Dendritic cell treated with granulocyte-macrophage colony-stimulating factor and Interleukin-4, amounts not matched to agents 40 ng/mL and 50 ng/mL, for 4 days (primary cell): Measurements from ENCODE around the gene ZNF276.

ENCODE experiments used
- H3K27ac Mint-ChIP-seq: one replicate; pipeline ENCODE4 v1.8.0; 2022; ENCODE audit warnings: mild to moderate bottlenecking, mixed read lengths
- H3K27me3 Mint-ChIP-seq: one replicate; pipeline ENCODE4 v1.8.0; 2022; ENCODE audit warnings: mild to moderate bottlenecking, mixed read lengths
- H3K36me3 Mint-ChIP-seq: one replicate; pipeline ENCODE4 v1.8.0; 2022; ENCODE audit warnings: low read depth, mixed read lengths
- H3K4me1 Mint-ChIP-seq: one replicate; pipeline ENCODE4 v1.8.0; 2022; ENCODE audit warnings: low read depth, mixed read lengths
- H3K4me3 Mint-ChIP-seq: one replicate; pipeline ENCODE4 v1.8.0; 2022; ENCODE audit warnings: mild to moderate bottlenecking, moderate library complexity, mixed read lengths
- H3K9me3 Mint-ChIP-seq: one replicate; pipeline ENCODE4 v1.8.0; 2022; ENCODE audit warnings: mixed read lengths
- intact Hi-C: fragments of 100-400 bp; cut with micrococcal nuclease; formaldehyde crosslinking; loops from one replicate; pipeline ENCODE4 v1.15.0; 2022

The ZNF276 gene

DNA sequence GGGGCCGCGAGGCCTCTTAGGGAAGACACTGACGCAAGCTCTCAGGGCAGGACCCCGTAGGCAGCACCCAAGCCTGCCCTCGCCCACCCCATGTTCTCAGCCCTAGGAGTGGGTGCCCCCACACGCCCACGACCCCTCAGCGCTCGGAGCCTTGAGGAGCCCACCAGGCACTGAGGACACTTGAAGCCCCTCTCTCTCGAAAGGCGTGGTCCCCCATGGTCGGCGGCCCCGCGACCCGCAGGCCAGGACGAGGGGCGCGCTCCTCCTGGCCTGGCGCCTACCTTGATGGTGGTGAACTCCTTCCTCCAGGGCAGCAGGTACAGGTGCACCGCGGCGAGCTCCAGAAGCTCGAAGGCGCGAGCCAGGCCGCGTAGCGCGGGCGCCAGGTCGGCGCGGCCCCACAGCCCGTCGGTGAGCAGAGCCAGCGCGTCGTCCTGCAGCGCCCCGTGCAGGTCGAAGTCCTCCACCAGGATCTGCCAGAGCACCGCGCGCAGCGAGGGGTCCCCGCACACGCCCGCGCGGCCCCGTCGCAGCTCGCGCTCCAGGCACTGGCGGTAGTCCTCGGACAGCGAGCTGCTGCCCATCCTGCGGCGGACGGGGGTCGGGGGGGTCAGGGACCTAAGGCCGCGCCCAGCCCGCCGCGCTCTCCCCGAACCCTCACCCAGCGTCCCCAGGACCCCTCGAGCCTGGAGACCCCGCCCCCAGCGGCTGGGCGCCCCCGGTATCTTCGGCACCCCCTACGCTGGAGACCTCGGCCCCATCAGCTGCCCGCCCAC, 20.5 kb upstream of the ZNF276 start:
- Mint-ChIP-seq H3K9me3 (no peaks in the 10 kb centered on the region), H3K27me3 (peaks cover 17% of the 10 kb centered on the region), H3K4me1 (peaks cover 28% of the 10 kb centered on the region), H3K4me3 (peak overlapping the region; percentile 78), H3K27ac (peak overlapping the region; percentile 73), H3K36me3 (peaks cover 33% of the 10 kb centered on the region)
- intact Hi-C loops: loop anchor here (1.0 to 2.0 kb wide), 2 partner anchors 92 to 160 kb away; no protein-coding TSS in a partner anchor

DNA sequence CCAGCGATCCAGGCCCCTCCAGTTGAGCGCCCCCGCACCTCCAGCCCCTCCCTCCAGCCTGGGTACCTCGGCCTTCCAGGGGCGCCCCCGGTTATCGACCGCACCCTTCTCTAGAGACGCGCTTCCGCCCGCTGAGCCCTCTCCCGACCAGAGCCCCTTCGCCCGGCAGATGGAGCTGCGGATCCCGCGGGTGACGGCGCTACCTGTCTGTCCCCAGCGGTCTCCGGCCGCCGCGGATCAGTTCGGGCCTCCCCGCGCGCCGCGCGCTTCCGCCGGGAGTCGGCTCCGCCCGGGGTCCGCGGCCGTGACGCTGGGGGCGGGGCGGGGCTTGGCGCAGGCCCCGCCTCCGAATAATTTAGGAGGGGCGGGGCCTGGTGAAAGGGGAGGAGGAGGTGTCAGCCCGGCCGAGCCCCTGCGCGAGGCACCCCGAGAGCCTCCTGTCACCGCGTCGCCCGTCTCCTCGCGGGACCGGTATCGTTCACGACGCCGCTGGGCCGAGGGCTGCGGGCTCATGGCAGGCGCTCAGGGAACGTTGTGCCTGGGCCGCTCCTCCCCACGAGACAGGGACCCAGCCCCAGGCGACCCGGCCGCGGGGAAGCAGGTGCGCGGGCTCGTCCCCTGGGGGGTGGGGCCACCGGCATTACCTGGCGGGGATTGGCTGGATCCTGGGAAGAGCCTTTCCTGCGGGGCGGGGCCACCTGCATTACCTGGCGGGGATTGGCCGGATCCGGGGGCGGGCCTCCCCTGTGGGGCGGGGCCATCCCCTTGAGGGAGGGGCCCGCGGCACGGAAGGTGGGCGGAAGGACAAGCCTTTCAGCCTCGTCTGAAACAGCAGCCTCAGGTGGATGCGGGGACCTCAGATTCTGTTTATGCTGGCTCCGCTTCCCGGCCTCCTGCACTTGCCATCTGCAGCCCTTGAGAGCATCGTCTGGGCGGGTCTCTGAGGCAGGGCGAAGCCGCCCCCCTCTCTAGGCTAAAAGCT, 19.6 kb upstream of the ZNF276 start, which contains the start of gene SPATA2L:
Gene SPATA2L (minus strand): TSS at position 281 of the 982 bp plus-strand sequence. CDS start 473 bp downstream, outside the sequence.
- peaks cover 18% of the 10 kb centered on the region for H3K27me3 Mint-ChIP-seq
- H3K9me3 Mint-ChIP-seq: no peaks in the 10 kb centered on the region
- H3K27ac Mint-ChIP-seq: peak within 1 kb of the TSS; percentile 73
- peak within 1 kb of the TSS; percentile 78 for H3K4me3 Mint-ChIP-seq
- H3K4me1 Mint-ChIP-seq: peaks cover 29% of the 10 kb centered on the region
- intact Hi-C loops: loop anchor here (2.0 kb wide), 1 partner anchor 159 kb away; no protein-coding TSS in a partner anchor
- H3K36me3 Mint-ChIP-seq: peaks cover 27% of the 10 kb centered on the region

DNA sequence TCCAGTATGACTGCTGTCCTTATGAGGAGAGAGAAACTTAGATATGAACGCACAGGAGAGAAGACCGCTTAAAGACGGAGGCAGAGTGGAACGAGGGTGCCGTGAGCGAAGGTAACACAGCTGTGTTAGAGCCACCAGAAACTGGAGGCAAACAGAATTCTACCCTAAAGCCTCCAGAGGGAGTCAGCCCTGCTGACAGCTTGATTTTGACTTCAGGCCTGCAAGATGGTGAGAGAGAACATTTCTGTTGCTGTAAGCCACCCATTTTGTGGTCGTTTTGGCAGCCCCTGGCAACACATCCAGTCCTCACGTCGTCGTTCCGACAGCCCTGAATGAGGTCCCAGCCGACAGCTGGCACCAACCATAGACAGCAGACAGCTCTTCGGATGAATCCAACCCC, 17.1 kb upstream of the ZNF276 start:
- Mint-ChIP-seq H3K36me3 (peaks cover 30% of the 10 kb centered on the region), H3K27ac (no peak overlapping the region), H3K4me1 (peaks cover 35% of the 10 kb centered on the region), H3K4me3 (no peak overlapping the region), H3K9me3 (no peaks in the 10 kb centered on the region), H3K27me3 (peaks cover 18% of the 10 kb centered on the region)
- intact Hi-C loops: no loop called here

DNA sequence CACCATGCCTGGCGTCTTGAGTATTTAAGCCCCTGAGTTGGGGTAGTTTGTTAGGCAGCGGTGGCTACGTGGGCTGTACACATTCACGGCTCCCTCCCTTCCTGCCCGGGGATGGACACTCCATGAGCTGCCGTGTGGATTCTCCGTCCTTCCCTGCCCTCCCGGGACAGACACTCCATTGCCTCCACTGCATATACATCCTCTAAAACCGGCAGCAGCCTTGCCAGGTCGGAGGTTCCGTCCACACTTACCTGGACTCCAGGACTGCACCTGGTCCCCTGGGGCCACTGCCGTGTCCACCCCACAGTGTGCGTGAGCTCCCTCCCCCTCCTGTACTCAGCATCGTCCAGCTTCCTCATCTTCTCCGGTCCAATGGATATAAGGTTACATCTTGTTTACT, 16.3 kb upstream of the ZNF276 start:
- no peaks in the 10 kb centered on the region for H3K9me3 Mint-ChIP-seq
- peaks cover 36% of the 10 kb centered on the region for H3K36me3 Mint-ChIP-seq
- H3K4me3 Mint-ChIP-seq: no peak overlapping the region
- no peak overlapping the region for H3K27ac Mint-ChIP-seq
- H3K27me3 Mint-ChIP-seq: peaks cover 18% of the 10 kb centered on the region
- H3K4me1 Mint-ChIP-seq: peaks cover 38% of the 10 kb centered on the region
- intact Hi-C loops: no loop called here

- intact Hi-C loops: loop anchor here (1.0 kb wide), 1 partner anchor 87 kb away; no protein-coding TSS in a partner anchor
Measured at GRCh38 chr16:89706518-89707260, 14.6 kb upstream of the ZNF276 start.

DNA sequence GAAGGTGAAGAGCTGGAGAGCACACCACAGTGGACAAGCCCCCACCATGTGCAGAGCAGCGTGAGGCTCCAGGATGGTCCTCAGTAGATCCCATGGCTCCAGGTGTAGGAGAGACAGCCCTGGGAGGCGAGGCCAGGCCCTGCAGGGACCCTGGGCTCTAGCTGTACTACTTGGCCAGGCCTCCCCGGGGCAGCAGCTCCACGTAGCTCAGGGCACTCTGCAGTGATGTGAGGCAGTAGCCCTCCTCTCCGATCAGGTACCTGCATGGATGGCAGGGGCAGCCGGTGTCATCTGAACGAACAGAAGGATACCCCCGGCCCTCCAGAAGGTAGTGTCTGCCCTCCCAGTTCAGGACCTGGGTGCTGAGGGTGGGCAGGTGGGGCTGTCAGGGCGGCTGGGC, 13.6 kb upstream of the ZNF276 start:
- peaks cover 46% of the 10 kb centered on the region for H3K4me1 Mint-ChIP-seq
- no peaks in the 10 kb centered on the region for H3K9me3 Mint-ChIP-seq
- H3K27me3 Mint-ChIP-seq: peaks cover 23% of the 10 kb centered on the region
- peaks cover 46% of the 10 kb centered on the region for H3K36me3 Mint-ChIP-seq
- H3K4me3 Mint-ChIP-seq: no peak overlapping the region
- no peak overlapping the region for H3K27ac Mint-ChIP-seq
- intact Hi-C loops: no loop called here

More at GRCh38 chr16:89706518-89707260, 14.6 kb upstream of the ZNF276 start:
- Mint-ChIP-seq H3K4me1 (peaks cover 39% of the 10 kb centered on the region), H3K27ac (peak overlapping the region; percentile 25), H3K36me3 (peaks cover 46% of the 10 kb centered on the region), H3K27me3 (peaks cover 18% of the 10 kb centered on the region), H3K4me3 (no peak overlapping the region), H3K9me3 (no peaks in the 10 kb centered on the region)

- Mint-ChIP-seq H3K27ac (no peak overlapping the region), H3K36me3 (peaks cover 46% of the 10 kb centered on the region), H3K4me1 (peaks cover 46% of the 10 kb centered on the region), H3K27me3 (peaks cover 25% of the 10 kb centered on the region), H3K9me3 (no peaks in the 10 kb centered on the region), H3K4me3 (no peak overlapping the region)
- intact Hi-C loops: no loop called here
Measured at GRCh38 chr16:89708481-89708931, 12.8 kb upstream of the ZNF276 start.

GRCh38 chr16:89709166-89709565, 12.2 kb upstream of the ZNF276 start:
- H3K27me3 Mint-ChIP-seq: peaks cover 21% of the 10 kb centered on the region
- H3K36me3 Mint-ChIP-seq: peaks cover 46% of the 10 kb centered on the region
- H3K9me3 Mint-ChIP-seq: no peaks in the 10 kb centered on the region
- H3K4me3 Mint-ChIP-seq: no peak overlapping the region
- peak overlapping the region; percentile 42 for H3K27ac Mint-ChIP-seq
- peaks cover 46% of the 10 kb centered on the region for H3K4me1 Mint-ChIP-seq
- intact Hi-C loops: no loop called here

DNA sequence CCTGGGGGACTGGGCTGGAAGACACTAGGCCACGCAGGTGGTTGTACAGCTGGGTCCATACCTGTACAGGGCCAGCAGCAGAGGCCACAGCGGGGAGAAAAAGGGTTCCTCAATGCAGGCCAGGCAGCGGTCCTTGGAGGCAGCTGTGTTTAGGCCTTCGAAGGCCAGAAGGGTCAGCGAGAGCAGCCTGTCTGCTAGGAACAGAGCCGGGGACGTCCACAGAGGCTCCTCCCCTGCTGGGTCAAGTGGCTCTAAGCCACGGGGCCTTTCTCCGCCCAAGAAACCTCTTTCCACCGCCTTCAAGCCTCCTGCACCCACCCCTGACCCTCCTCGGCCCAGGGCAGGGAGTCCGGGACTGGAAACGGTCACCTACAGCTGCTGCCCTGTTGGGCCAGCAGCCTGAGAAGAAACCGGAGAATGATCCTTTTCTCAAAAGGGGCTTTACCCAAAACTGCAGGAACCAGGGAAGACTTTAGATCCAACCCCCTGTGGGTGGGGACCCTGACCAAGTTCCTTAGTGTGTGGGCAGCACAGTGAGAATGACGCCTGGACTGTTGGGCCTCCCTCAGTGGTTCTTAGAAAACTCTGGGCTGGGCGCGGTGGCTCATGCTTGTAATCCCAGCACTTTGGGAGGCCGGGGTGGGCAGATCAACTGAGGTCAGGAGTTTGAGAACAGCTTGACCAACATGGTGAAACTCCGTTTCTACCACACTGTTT, 11.5 kb upstream of the ZNF276 start:
- no peaks in the 10 kb centered on the region for H3K9me3 Mint-ChIP-seq
- intact Hi-C loops: no loop called here
- H3K27ac Mint-ChIP-seq: peak overlapping the region; percentile 42
- H3K4me3 Mint-ChIP-seq: no peak overlapping the region
- peaks cover 20% of the 10 kb centered on the region for H3K27me3 Mint-ChIP-seq
- peaks cover 52% of the 10 kb centered on the region for H3K36me3 Mint-ChIP-seq
- H3K4me1 Mint-ChIP-seq: peaks cover 46% of the 10 kb centered on the region

GRCh38 chr16:89710709-89711564, 10.4 kb upstream of the ZNF276 start:
- Mint-ChIP-seq H3K9me3 (no peaks in the 10 kb centered on the region), H3K4me3 (no peak overlapping the region), H3K27ac (no peak overlapping the region), H3K36me3 (peaks cover 62% of the 10 kb centered on the region), H3K4me1 (peaks cover 40% of the 10 kb centered on the region), H3K27me3 (peaks cover 13% of the 10 kb centered on the region)
- intact Hi-C loops: no loop called here

- Mint-ChIP-seq H3K27ac (no peak overlapping the region), H3K9me3 (no peaks in the 10 kb centered on the region), H3K27me3 (peaks cover 13% of the 10 kb centered on the region)
Measured at GRCh38 chr16:89711601-89712273, 9.6 kb upstream of the ZNF276 start.

More at GRCh38 chr16:89711601-89712273, 9.6 kb upstream of the ZNF276 start:
- Mint-ChIP-seq H3K4me1 (peaks cover 38% of the 10 kb centered on the region), H3K36me3 (peaks cover 65% of the 10 kb centered on the region), H3K4me3 (peak overlapping the region; percentile 64)
- intact Hi-C loops: no loop called here
